Calu3 (cell line): ENCODE data around the gene BCAS1. TPM values are rescaled to one million over a fixed set of nuclear protein-coding genes. Genes with fewer than 3 reads are reported as not detected.

ENCODE experiments used
- BruUV-seq: library from RNA; stranded (reverse); fragments of 400-500 nt; replicated peaks from 2 replicates; lab custom pipeline; 2021; lab: Mats Ljungman, UMichigan
- CTCF ChIA-PET: fragments of 300-600 bp; sonication (Branson Sonifier 250); formaldehyde crosslinking; loops from one replicate; lab custom pipeline; 2022; ENCODE audit warnings: antibody characterized with exemption; lab: Charles Lee
- DNase-seq: peaks from one replicate; pipeline ENCODE4 v3.0.0; 2022
- H3K27ac Mint-ChIP-seq: one replicate; pipeline ENCODE4 v1.8.0; 2022; ENCODE audit warnings: mixed read lengths; ENCODE audit not compliant: unreplicated experiment
- H3K27me3 Mint-ChIP-seq: one replicate; pipeline ENCODE4 v1.8.0; 2022; ENCODE audit warnings: mixed read lengths; ENCODE audit not compliant: unreplicated experiment
- H3K36me3 Mint-ChIP-seq: one replicate; pipeline ENCODE4 v1.8.0; 2022; ENCODE audit warnings: mild to moderate bottlenecking, moderate library complexity, mixed read lengths; ENCODE audit not compliant: insufficient read depth, unreplicated experiment
- H3K4me1 Mint-ChIP-seq: one replicate; pipeline ENCODE4 v1.8.0; 2022; ENCODE audit warnings: mild to moderate bottlenecking, low read depth, mixed read lengths; ENCODE audit not compliant: unreplicated experiment
- H3K4me3 Mint-ChIP-seq: one replicate; pipeline ENCODE4 v1.8.0; 2022; ENCODE audit warnings: mild to moderate bottlenecking, low read depth, moderate library complexity, mixed read lengths; ENCODE audit not compliant: unreplicated experiment
- H3K9me3 Mint-ChIP-seq: one replicate; pipeline ENCODE4 v1.8.0; 2022; ENCODE audit warnings: low read depth, mixed read lengths; ENCODE audit not compliant: unreplicated experiment
- intact Hi-C: fragments of 100-400 bp; cut with micrococcal nuclease; formaldehyde crosslinking; loops from one replicate; pipeline ENCODE4 v1.10.0; 2022; ENCODE audit not compliant: unreplicated experiment
- total RNA-seq: library from RNA; stranded (reverse); gene quantifications from 2 replicates; pipeline ENCODE4 v1.2.3, GENCODE V29; 2022
- TF ChIP-seq, protein P1 (sequence below): fragments of 200-600 bp; IDR thresholded peaks from one replicate; pipeline ENCODE4 v1.8.0; 2022; ENCODE audit warnings: antibody characterized with exemption; ENCODE audit not compliant: unreplicated experiment

BCAS1 gene
- total RNA-seq, 1 experiment from 2014 or later: 11.1 TPM

GRCh38 chr20:53964501-53965253 lies 105.7 kb downstream of the BCAS1 start:
- no peak overlapping the region for H3K4me3 Mint-ChIP-seq
- intact Hi-C loops: no loop called here
- no peaks in the 10 kb centered on the region for H3K4me1 Mint-ChIP-seq
- CTCF ChIA-PET: no interaction called here
- H3K36me3 Mint-ChIP-seq: no peaks in the 10 kb centered on the region
- BruUV-seq: no TSS peak
- TF ChIP-seq, protein P1, sequence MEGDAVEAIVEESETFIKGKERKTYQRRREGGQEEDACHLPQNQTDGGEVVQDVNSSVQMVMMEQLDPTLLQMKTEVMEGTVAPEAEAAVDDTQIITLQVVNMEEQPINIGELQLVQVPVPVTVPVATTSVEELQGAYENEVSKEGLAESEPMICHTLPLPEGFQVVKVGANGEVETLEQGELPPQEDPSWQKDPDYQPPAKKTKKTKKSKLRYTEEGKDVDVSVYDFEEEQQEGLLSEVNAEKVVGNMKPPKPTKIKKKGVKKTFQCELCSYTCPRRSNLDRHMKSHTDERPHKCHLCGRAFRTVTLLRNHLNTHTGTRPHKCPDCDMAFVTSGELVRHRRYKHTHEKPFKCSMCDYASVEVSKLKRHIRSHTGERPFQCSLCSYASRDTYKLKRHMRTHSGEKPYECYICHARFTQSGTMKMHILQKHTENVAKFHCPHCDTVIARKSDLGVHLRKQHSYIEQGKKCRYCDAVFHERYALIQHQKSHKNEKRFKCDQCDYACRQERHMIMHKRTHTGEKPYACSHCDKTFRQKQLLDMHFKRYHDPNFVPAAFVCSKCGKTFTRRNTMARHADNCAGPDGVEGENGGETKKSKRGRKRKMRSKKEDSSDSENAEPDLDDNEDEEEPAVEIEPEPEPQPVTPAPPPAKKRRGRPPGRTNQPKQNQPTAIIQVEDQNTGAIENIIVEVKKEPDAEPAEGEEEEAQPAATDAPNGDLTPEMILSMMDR: no peak
- H3K27ac Mint-ChIP-seq: no peak overlapping the region
- peaks cover 10% of the 10 kb centered on the region for H3K27me3 Mint-ChIP-seq
- H3K9me3 Mint-ChIP-seq: no peaks in the 10 kb centered on the region
- no peak for DNase-seq

DNA sequence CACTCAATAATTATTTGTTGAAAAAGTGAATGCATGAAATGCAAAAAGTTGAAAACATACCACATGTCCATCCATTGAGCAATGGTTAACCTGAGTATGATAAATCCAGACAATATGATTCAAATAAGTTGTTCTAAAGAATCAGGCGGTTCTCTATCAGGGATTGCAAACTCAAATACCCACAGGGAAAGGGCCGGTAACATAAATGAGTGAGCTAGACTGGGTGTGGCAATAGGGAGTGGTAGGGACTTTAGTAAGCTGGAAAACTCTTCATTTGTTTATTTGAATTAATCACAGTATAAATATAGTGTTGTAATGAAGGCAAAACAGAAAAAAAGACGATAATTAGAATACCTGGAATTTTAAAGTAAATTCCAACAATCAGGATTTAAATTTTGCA lies 106.3 kb downstream of the BCAS1 start:
- no peak for DNase-seq
- no peaks in the 10 kb centered on the region for H3K9me3 Mint-ChIP-seq
- TF ChIP-seq, protein P1: no peak
- H3K27ac Mint-ChIP-seq: no peak overlapping the region
- H3K4me1 Mint-ChIP-seq: no peaks in the 10 kb centered on the region
- H3K36me3 Mint-ChIP-seq: no peaks in the 10 kb centered on the region
- no TSS peak for BruUV-seq
- H3K27me3 Mint-ChIP-seq: peaks cover 10% of the 10 kb centered on the region
- no peak overlapping the region for H3K4me3 Mint-ChIP-seq
- CTCF ChIA-PET: no interaction called here
- intact Hi-C loops: no loop called here

GRCh38 chr20:53963635-53964034 lies 106.8 kb downstream of the BCAS1 start:
- DNase-seq: no peak
- H3K36me3 Mint-ChIP-seq: no peaks in the 10 kb centered on the region
- H3K27ac Mint-ChIP-seq: no peak overlapping the region
- TF ChIP-seq, protein P1: no peak
- intact Hi-C loops: no loop called here
- H3K4me3 Mint-ChIP-seq: no peak overlapping the region
- no TSS peak for BruUV-seq
- CTCF ChIA-PET: interaction anchor here (0.6 kb wide), 1 partner anchor 120 kb away, joined by 4 read pairs; no protein-coding TSS in a partner anchor
- H3K9me3 Mint-ChIP-seq: no peaks in the 10 kb centered on the region
- no peaks in the 10 kb centered on the region for H3K4me1 Mint-ChIP-seq
- H3K27me3 Mint-ChIP-seq: peaks cover 10% of the 10 kb centered on the region

DNA sequence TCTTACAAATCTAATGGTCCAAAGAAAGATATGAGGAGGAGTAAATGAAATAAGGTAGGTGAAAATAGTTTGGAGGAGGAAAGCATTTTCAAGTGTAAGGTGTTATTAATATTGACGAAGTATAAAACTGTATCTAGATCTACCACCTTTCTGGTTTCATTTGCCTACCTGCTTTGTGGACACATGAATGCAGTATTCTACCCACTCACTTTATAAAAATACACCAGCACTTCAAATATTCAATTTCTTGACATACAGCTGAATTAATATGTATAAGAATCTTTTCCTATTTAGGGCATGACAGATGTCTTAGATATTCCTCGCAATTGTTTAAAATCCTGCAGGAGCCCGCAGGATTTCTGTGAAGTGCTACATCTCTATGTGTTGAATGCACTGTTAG lies 108.0 kb downstream of the BCAS1 start:
- no peak for DNase-seq
- CTCF ChIA-PET: interaction anchor here (0.6 kb wide), 1 partner anchor 383 kb away, joined by 3 read pairs; no protein-coding TSS in a partner anchor
- H3K36me3 Mint-ChIP-seq: no peaks in the 10 kb centered on the region

More for the DNA sequence above, 108.0 kb downstream of the BCAS1 start:
- no TSS peak for BruUV-seq
- no peak overlapping the region for H3K4me3 Mint-ChIP-seq
- no peak overlapping the region for H3K27ac Mint-ChIP-seq
- TF ChIP-seq, protein P1: no peak
- peaks cover 10% of the 10 kb centered on the region for H3K27me3 Mint-ChIP-seq
- intact Hi-C loops: no loop called here
- H3K4me1 Mint-ChIP-seq: no peaks in the 10 kb centered on the region
- no peaks in the 10 kb centered on the region for H3K9me3 Mint-ChIP-seq
